Measurements from ENCODE around the gene MRPL14.

DNA sequence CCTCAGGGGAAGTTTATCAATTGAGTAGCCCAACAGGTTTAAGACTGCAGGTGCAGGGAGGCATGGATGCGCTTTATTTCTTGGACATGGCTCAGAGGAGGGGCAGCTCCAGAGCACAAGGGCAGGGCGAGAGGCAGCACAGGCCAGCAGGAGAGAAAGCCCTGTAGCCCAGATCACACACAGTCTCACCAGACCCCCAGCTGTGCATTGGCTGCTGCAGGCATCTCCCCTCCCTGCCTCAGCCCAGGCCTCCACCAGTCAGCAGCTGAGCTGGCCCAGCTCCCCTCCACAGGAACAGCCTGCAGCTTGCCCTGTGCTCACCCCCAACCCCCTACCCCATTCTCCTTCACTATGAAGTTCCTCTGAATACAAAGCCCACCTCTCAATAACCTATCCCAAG lies 24.7 kb downstream of the MRPL14 start:
- no peak for TF ChIP-seq POLR2A (IDR thresholded peaks at IDR 0.05)
- TF ChIP-seq, protein P1, sequence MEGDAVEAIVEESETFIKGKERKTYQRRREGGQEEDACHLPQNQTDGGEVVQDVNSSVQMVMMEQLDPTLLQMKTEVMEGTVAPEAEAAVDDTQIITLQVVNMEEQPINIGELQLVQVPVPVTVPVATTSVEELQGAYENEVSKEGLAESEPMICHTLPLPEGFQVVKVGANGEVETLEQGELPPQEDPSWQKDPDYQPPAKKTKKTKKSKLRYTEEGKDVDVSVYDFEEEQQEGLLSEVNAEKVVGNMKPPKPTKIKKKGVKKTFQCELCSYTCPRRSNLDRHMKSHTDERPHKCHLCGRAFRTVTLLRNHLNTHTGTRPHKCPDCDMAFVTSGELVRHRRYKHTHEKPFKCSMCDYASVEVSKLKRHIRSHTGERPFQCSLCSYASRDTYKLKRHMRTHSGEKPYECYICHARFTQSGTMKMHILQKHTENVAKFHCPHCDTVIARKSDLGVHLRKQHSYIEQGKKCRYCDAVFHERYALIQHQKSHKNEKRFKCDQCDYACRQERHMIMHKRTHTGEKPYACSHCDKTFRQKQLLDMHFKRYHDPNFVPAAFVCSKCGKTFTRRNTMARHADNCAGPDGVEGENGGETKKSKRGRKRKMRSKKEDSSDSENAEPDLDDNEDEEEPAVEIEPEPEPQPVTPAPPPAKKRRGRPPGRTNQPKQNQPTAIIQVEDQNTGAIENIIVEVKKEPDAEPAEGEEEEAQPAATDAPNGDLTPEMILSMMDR (IDR thresholded peaks at IDR 0.05 in 4 of 5, conservative IDR thresholded peaks at IDR 0.05 in 1 of 5) = no peak

Data from gastrocnemius medialis (tissue), 4 donors.